Suprapubic skin (tissue), 4 donors: ENCODE measurements around the gene DIPK1A. TPM values are rescaled to one million over a fixed set of nuclear protein-coding genes. Genes with fewer than 3 reads are reported as not detected.

ENCODE experiments used
- DNase-seq, 2 donors: peaks; one replicate each; pipeline ENCODE4 v3.0.0-alpha.2; 2019; ENCODE audit warnings: low spot score in 2 of 2
- H3K27ac ChIP-seq: fragments of 200-600 bp; sonication (generic); one replicate; pipeline ENCODE4 v1.5.1; 2019
- H3K27me3 ChIP-seq: fragments of 200-600 bp; sonication (generic); one replicate; pipeline ENCODE4 v1.5.1; 2019
- H3K36me3 ChIP-seq: fragments of 200-600 bp; sonication (generic); one replicate; pipeline ENCODE4 v1.5.1; 2019
- H3K4me1 ChIP-seq: fragments of 200-600 bp; sonication (generic); one replicate; pipeline ENCODE4 v1.5.1; 2019
- H3K4me3 ChIP-seq: fragments of 200-600 bp; sonication (generic); one replicate; pipeline ENCODE4 v1.5.1; 2019; ENCODE audit warnings: mild to moderate bottlenecking
- H3K9me3 ChIP-seq: fragments of 200-600 bp; sonication (generic); one replicate; pipeline ENCODE4 v1.5.1; 2019
- CTCF ChIP-seq, 2 donors: fragments of 200-600 bp in 1 of 2; fragments of 450-650 bp in 1 of 2; sonication (generic) in 1 of 2; IDR thresholded peaks; one replicate each; pipeline ENCODE4 v1.5.1; 2016 to 2019; ENCODE audit warnings: antibody characterized with exemption in 2 of 2, mild to moderate bottlenecking in 1 of 2, moderate library complexity in 1 of 2
- EP300 ChIP-seq: sonication (generic); formaldehyde crosslinking; IDR thresholded peaks from one replicate; pipeline ENCODE4 v1.6.1; 2017; ENCODE audit warnings: antibody characterized with exemption
- POLR2A ChIP-seq, 2 donors: fragments of 450-650 bp; IDR thresholded peaks; one replicate each; pipeline ENCODE4 v1.6.1; 2017; ENCODE audit warnings: antibody characterized with exemption in 2 of 2, mild to moderate bottlenecking in 2 of 2, moderate library complexity in 2 of 2
- POLR2AphosphoS5 ChIP-seq, 3 donors: sonication (generic); formaldehyde crosslinking; IDR thresholded peaks; one replicate each; pipeline ENCODE4 v1.6.1; 2017; ENCODE audit warnings: antibody characterized with exemption in 3 of 3
- WGBS: methylation state at CpG from one replicate; pipeline ENCODE4 v1.1.5; 2018; 5-methylcytosine and 5-hydroxymethylcytosine counted together
- total RNA-seq, 4 donors: library from RNA; depleted of rRNA; stranded (reverse); fragments of >200 nt; gene quantifications; one replicate each; pipeline ENCODE4 v1.1.0, GENCODE V29; 2016

The DIPK1A gene
- total RNA-seq, 4 donors from 2014 or later, result 3.3 to 7.8 (median 5.3) TPM

DNA sequence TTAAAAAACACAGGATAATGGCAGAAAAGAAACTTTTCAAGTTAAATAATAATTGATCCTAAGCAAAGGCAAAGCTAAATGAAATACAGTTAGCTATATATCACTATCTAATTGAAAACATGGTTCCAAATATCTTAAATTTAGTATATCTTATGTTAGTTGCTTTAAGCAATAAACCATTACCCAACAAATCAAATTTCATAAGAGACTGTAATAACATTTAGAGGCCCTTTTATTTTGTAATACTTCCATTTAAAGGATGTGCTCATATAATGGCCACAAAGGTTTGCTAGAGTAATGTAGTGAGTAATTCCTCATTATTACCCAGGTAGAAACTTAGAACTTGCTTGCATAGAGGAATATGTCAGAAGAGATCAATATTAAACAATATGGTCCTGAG, 97.1 kb downstream of the DIPK1A start:
- DNase-seq, result no peak
- no peak for TF ChIP-seq CTCF (IDR thresholded peaks at IDR 0.05)
- no peak for TF ChIP-seq EP300
- TF ChIP-seq POLR2AphosphoS5 (IDR thresholded peaks at IDR 0.05), result no peak
- no peak for TF ChIP-seq POLR2A (IDR thresholded peaks at IDR 0.05)

GRCh38 chr1:92862605-92863004, 98.7 kb downstream of the DIPK1A start:
- TF ChIP-seq EP300 (no peak), POLR2A (IDR thresholded peaks at IDR 0.05) (no peak), POLR2AphosphoS5 (IDR thresholded peaks at IDR 0.05) (no peak), CTCF (IDR thresholded peaks at IDR 0.05) (no peak)
- WGBS, result 77% methylated on average over 4 of the region's 4 CpGs

More for the DNA sequence above, 97.1 kb downstream of the DIPK1A start:
- Histone ChIP-seq H3K27ac (no peak overlapping the region), H3K9me3 (no peaks in the 10 kb centered on the region), H3K4me1 (peaks cover under 1% of the 10 kb centered on the region), H3K36me3 (no peaks in the 10 kb centered on the region), H3K4me3 (no peak overlapping the region), H3K27me3 (no peaks in the 10 kb centered on the region)

GRCh38 chr1:92859400-92860039, 101.7 kb downstream of the DIPK1A start:
- H3K27me3 ChIP-seq, result no peaks in the 10 kb centered on the region
- H3K9me3 ChIP-seq, result no peaks in the 10 kb centered on the region
- H3K4me1 ChIP-seq, result peaks cover 3% of the 10 kb centered on the region
- TF ChIP-seq CTCF (IDR thresholded peaks at IDR 0.05) (no peak), POLR2A (IDR thresholded peaks at IDR 0.05) (no peak), POLR2AphosphoS5 (IDR thresholded peaks at IDR 0.05) (no peak), EP300 (no peak)
- H3K36me3 ChIP-seq, result no peaks in the 10 kb centered on the region
- H3K27ac ChIP-seq, result no peak overlapping the region
- no peak for DNase-seq
- 43% methylated on average over 7 of the region's 7 CpGs for WGBS
- peak overlapping the region; percentile 7 for H3K4me3 ChIP-seq

More at GRCh38 chr1:92862605-92863004, 98.7 kb downstream of the DIPK1A start:
- Histone ChIP-seq H3K27me3 (no peaks in the 10 kb centered on the region), H3K27ac (no peak overlapping the region), H3K4me3 (no peak overlapping the region), H3K4me1 (peaks cover 3% of the 10 kb centered on the region), H3K9me3 (no peaks in the 10 kb centered on the region), H3K36me3 (no peaks in the 10 kb centered on the region)
- no peak for DNase-seq

GRCh38 chr1:92858564-92859399, 102.5 kb downstream of the DIPK1A start:
- Histone ChIP-seq H3K4me3 (peak overlapping the region; percentile 7), H3K36me3 (no peaks in the 10 kb centered on the region), H3K27me3 (no peaks in the 10 kb centered on the region), H3K4me1 (peaks cover 3% of the 10 kb centered on the region), H3K27ac (no peak overlapping the region), H3K9me3 (no peaks in the 10 kb centered on the region)
- WGBS, result 19% methylated on average over 13 of the region's 13 CpGs
- TF ChIP-seq CTCF (IDR thresholded peaks at IDR 0.05) (peak; percentile 79 to 99), EP300 (no peak)
- DNase-seq, result no peak

DNA sequence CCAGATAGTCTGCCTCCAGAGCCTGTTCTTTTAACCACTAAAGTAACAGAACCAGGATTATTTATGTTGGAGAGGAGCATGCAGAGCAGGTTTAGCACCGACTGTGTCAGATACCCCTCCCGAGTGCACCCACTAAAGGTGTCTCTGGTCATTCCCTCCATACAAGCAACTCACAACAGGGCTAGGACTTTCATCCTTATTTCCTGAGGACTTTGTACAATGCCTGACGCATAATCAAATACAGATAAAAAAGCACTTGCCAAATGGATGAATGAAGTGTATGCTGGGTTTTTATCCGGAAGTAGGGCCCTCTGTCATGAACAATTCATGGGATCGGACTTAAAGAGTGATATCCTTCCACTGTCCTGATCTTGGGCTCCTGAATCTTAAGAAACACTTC, 103.4 kb downstream of the DIPK1A start:
- peaks cover 3% of the 10 kb centered on the region for H3K4me1 ChIP-seq
- no peaks in the 10 kb centered on the region for H3K27me3 ChIP-seq
- no peak overlapping the region for H3K27ac ChIP-seq
- no peak overlapping the region for H3K4me3 ChIP-seq
- WGBS, result 69% methylated on average over 5 of the region's 5 CpGs
- no peaks in the 10 kb centered on the region for H3K9me3 ChIP-seq
- no peak for DNase-seq
- no peaks in the 10 kb centered on the region for H3K36me3 ChIP-seq
- no peak for TF ChIP-seq EP300
- no peak for TF ChIP-seq POLR2AphosphoS5 (IDR thresholded peaks at IDR 0.05)
- no peak for TF ChIP-seq CTCF (IDR thresholded peaks at IDR 0.05)
- TF ChIP-seq POLR2A (IDR thresholded peaks at IDR 0.05), result no peak
